Measurements from ENCODE around the gene DOCK4. TPM values are rescaled to one million over a fixed set of nuclear protein-coding genes. Genes with fewer than 3 reads are reported as not detected.

The DOCK4 gene
- total RNA-seq, 1 experiment from 2014 or later = 4.9 TPM

- no peak overlapping the region for H2BK5ac ChIP-seq (ENCODE audit: insufficient read length, low read length)
- no peaks in the 10 kb centered on the region; the same call in 1 of the 2 replicates for H3K79me2 ChIP-seq (ENCODE audit: insufficient read depth, low read length)
- no peak overlapping the region for H2BK15ac ChIP-seq (ENCODE audit: low read depth, low read length)
- no peak overlapping the region for H3K56ac ChIP-seq (ENCODE audit: insufficient read length, low read depth, low read length)
- no peak overlapping the region for H3K23ac ChIP-seq (ENCODE audit: insufficient read length, low read depth, low read length)
- no peak overlapping the region for H2AK5ac ChIP-seq (ENCODE audit: insufficient read length, low read length)
- no peak overlapping the region for H3K9ac ChIP-seq (ENCODE audit: extremely low read depth, insufficient read length, low read length)
- no peak overlapping the region for H3K14ac ChIP-seq (ENCODE audit: insufficient read depth, low read length)
- TF ChIP-seq, protein P1, sequence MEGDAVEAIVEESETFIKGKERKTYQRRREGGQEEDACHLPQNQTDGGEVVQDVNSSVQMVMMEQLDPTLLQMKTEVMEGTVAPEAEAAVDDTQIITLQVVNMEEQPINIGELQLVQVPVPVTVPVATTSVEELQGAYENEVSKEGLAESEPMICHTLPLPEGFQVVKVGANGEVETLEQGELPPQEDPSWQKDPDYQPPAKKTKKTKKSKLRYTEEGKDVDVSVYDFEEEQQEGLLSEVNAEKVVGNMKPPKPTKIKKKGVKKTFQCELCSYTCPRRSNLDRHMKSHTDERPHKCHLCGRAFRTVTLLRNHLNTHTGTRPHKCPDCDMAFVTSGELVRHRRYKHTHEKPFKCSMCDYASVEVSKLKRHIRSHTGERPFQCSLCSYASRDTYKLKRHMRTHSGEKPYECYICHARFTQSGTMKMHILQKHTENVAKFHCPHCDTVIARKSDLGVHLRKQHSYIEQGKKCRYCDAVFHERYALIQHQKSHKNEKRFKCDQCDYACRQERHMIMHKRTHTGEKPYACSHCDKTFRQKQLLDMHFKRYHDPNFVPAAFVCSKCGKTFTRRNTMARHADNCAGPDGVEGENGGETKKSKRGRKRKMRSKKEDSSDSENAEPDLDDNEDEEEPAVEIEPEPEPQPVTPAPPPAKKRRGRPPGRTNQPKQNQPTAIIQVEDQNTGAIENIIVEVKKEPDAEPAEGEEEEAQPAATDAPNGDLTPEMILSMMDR (conservative IDR thresholded peaks at IDR 0.05) = no peak
- H3K18ac ChIP-seq (ENCODE audit: insufficient read length, low read depth, low read length) = no peak overlapping the region
- Mint-ChIP-seq H3K27me3 (ENCODE audit: low read depth) (no peaks in the 10 kb centered on the region), H3K27ac (peak overlapping the region in 1 of 3 experiments; percentile 29; a peak in 1 of 7 replicates), H3K4me1 (peaks cover 3 to 6% of the 10 kb centered on the region in 2 experiments; a peak in 3 of 4 replicates), H3K9me3 (no peaks in the 10 kb centered on the region), H3K4me3 (no peak overlapping the region), H3K36me3 (ENCODE audit: insufficient read depth in 1 of 3, low read depth in 3 of 3) (no peaks in the 10 kb centered on the region)
- WGBS (ENCODE audit: extremely low coverage, insufficient read length, low lambda C conversion rate) = no CpG with 5 or more reads among the region's 2 CpGs
- H3T11ph ChIP-seq (ENCODE audit: low read length) = no peak overlapping the region
- H4K91ac ChIP-seq (ENCODE audit: insufficient read length, low read depth, low read length) = no peak overlapping the region
- no peak for DNase-seq
- H3K4ac ChIP-seq (ENCODE audit: low read depth, low read length) = no peak overlapping the region
- no peaks in the 10 kb centered on the region for H3K79me1 ChIP-seq (ENCODE audit: insufficient read depth, low read depth, low read length, poor library complexity, severe bottlenecking)
- no peak overlapping the region for H2BK120ac ChIP-seq (ENCODE audit: low read depth, low read length, poor library complexity, severe bottlenecking)
- no peaks in the 10 kb centered on the region for H4K20me1 ChIP-seq (ENCODE audit: control insufficient read depth, insufficient read depth, insufficient read length)
- H2AFZ ChIP-seq (ENCODE audit: low read length) = no peak overlapping the region
- H3K23me2 ChIP-seq (ENCODE audit: insufficient read length, low read depth, low read length, poor library complexity, severe bottlenecking) = no peaks in the 10 kb centered on the region
- H3K9me3 ChIP-seq (ENCODE audit: control insufficient read depth, low read depth, low read length) = no peaks in the 10 kb centered on the region
- no peak overlapping the region for H4K8ac ChIP-seq (replicated peaks; ENCODE audit: insufficient read length, low read depth, low read length)
- H3K27ac ChIP-seq (ENCODE audit: insufficient read length, low read depth, low read length) = no peak overlapping the region
- H3K4me1 ChIP-seq (ENCODE audit: insufficient read depth, low read length) = peaks cover 2% of the 10 kb centered on the region; the same call in 1 of the 2 replicates
- no peak overlapping the region for H2BK20ac ChIP-seq (ENCODE audit: low read depth, low read length, poor library complexity, severe bottlenecking)
- H2BK12ac ChIP-seq (ENCODE audit: insufficient read length, low read depth, low read length) = no peak overlapping the region
- no peaks in the 10 kb centered on the region for H3K27me3 ChIP-seq (ENCODE audit: insufficient read depth, low read length)
- no peak overlapping the region for H4K5ac ChIP-seq (ENCODE audit: insufficient read length, low read depth, low read length)
- no peak overlapping the region for H3K4me2 ChIP-seq (ENCODE audit: insufficient read depth, insufficient read length, low read length)
Measured at GRCh38 chr7:112147793-112148361, 58.3 kb downstream of the DOCK4 start.
